GM12878 (cell line): Measurements from ENCODE around the gene RAB12. TPM values are rescaled to one million over a fixed set of nuclear protein-coding genes. Genes with fewer than 3 reads are reported as not detected.

Experiments
- CBX5 ChIP-seq: sonication (generic); IDR thresholded peaks from 2 replicates; pipeline ENCODE4 v1.6.1; 2016; ENCODE audit warnings: low read depth, moderate library complexity, mild to moderate bottlenecking, inconsistent platforms
- E4F1 ChIP-seq: fragments of 450-650 bp; IDR thresholded peaks from 2 replicates; pipeline ENCODE4 v1.6.1; 2018; ENCODE audit warnings: borderline replicate concordance, mild to moderate bottlenecking; ENCODE audit not compliant: partially characterized antibody
- LARP7 ChIP-seq: fragments of 450-650 bp; IDR thresholded peaks from 2 replicates; pipeline ENCODE4 v1.6.1; 2017; ENCODE audit warnings: mild to moderate bottlenecking
- NFIC ChIP-seq: IDR thresholded peaks from 2 replicates; pipeline ENCODE4 v1.6.1; 2012; ENCODE audit warnings: low read depth, mild to moderate bottlenecking, inconsistent platforms, low read length, moderate library complexity
- NR2F1 ChIP-seq: fragments of 450-650 bp; conservative IDR thresholded peaks from 2 replicates; pipeline ENCODE4 v1.6.1; 2017; ENCODE audit warnings: mild to moderate bottlenecking
- PML ChIP-seq: IDR thresholded peaks from 2 replicates; pipeline ENCODE4 v1.6.1; 2012; ENCODE audit warnings: low read length, inconsistent platforms
- RAD21 ChIP-seq: IDR thresholded peaks from 2 replicates; pipeline ENCODE4 v1.6.1; 2011; ENCODE audit warnings: mild to moderate bottlenecking, low read depth, low read length, moderate library complexity; ENCODE audit not compliant: insufficient read depth
- SIN3A ChIP-seq: IDR thresholded peaks from 2 replicates; pipeline ENCODE4 v1.6.1; 2012; ENCODE audit warnings: low read depth, low read length, improper control_type of control experiment
- SP1 ChIP-seq: IDR thresholded peaks from one replicate; pipeline ENCODE4 v1.6.1; 2011; ENCODE audit warnings: low read depth, low read length
- USF2 ChIP-seq: IDR thresholded peaks from 2 replicates; pipeline ENCODE4 v1.6.1; 2011; ENCODE audit warnings: low read depth, low read length, improper control_type of control experiment, borderline replicate concordance
- ZBTB4 ChIP-seq: fragments of 450-650 bp; formaldehyde crosslinking; IDR thresholded peaks from 2 replicates; pipeline ENCODE4 v1.4.0; 2022; ENCODE audit warnings: mild to moderate bottlenecking, moderate library complexity
- ZNF592 ChIP-seq: fragments of 450-650 bp; IDR thresholded peaks from 2 replicates; pipeline ENCODE4 v1.6.1; 2017; ENCODE audit warnings: mild to moderate bottlenecking, moderate library complexity
- ZNF687 ChIP-seq: fragments of 450-650 bp; IDR thresholded peaks from 2 replicates; pipeline ENCODE4 v1.6.1; 2017; ENCODE audit warnings: mild to moderate bottlenecking, moderate library complexity
- polyA plus RNA-seq, 11 experiments: library from polyadenylated mRNA; depleted of rRNA in 4 of 11; unstranded in 6 of 11; stranded (reverse) in 5 of 11; fragments of >200 nt; fragmentation: Nextera tagmentation in 4 of 11; fragmentation: Illumina TruSeq in 1 of 11; extraction: Ambion mirVana in 4 of 11; extraction: Trizol in 1 of 11; gene quantifications; 1 replicate in 1 of 11; 2 replicates in 10 of 11; pipeline versions ENCODE4 v1.2.1 to v1.2.3, GENCODE V29; 2011 to 2016; ENCODE audit warnings: inconsistent platforms in 2 of 11, missing spikeins in 2 of 11, low read depth in 1 of 11
- total RNA-seq, 4 experiments: library from RNA; depleted of rRNA in 3 of 4; stranded (reverse); fragments of >200 nt in 3 of 4; fragmentation: Illumina TruSeq in 1 of 4; extraction: Trizol in 1 of 4; gene quantifications; 2 replicates each; pipeline versions ENCODE4 v1.2.1 to v1.2.3, GENCODE V29; 2013 to 2021

Gene RAB12
- total and polyA plus RNA-seq, 10 of the 15 experiments (the other 5 are each of a cell fraction or from before 2014, with no cell fraction given) = 0.71 to 29.8 (median 14.0) TPM

- TF ChIP-seq ZNF687 (peak; percentile 70), SP1 (no peak), LARP7 (no peak), ZNF592 (0 out of 2 replicates have a peak, but pooled peaks have one; percentile 32), NFIC (peak; percentile 96), USF2 (no peak), NR2F1 (peak; percentile 94), RAD21 (peak; percentile 14; the same call in 1 of the 2 replicates), E4F1 (no peak), ZBTB4 (no peak), SIN3A (no peak), CBX5 (peak; percentile 14; the same call in 1 of the 2 replicates), PML (peak; percentile 74)
Observed at GRCh38 chr18:8601277-8602032, 7.8 kb upstream of the RAB12 start (continued).
